Endodermal cell (in vitro differentiated cells): ENCODE measurements around the gene GSTA1. TPM values are rescaled to one million over a fixed set of nuclear protein-coding genes. Genes with fewer than 3 reads are reported as not detected.
"Not testable (repeated sequence)": the region's sequence is repeated elsewhere in the genome, so short reads cannot be mapped to it uniquely, and the experiment has no call there.

ENCODE experiments used
- DNase-seq: peaks from one replicate; pipeline ENCODE4 v3.0.0-alpha.2; 2017
- H3K27ac ChIP-seq: 2 replicates; pipeline ENCODE4 v1.5.1; 2013; ENCODE audit warnings: mild to moderate bottlenecking, low read depth, low read length, moderate library complexity
- H3K27me3 ChIP-seq: 2 replicates; pipeline ENCODE4 v1.6.1; 2013; ENCODE audit warnings: mild to moderate bottlenecking, low read length, moderate library complexity; ENCODE audit not compliant: insufficient read depth, control insufficient read depth, poor library complexity, severe bottlenecking
- H3K36me3 ChIP-seq: 2 replicates; pipeline ENCODE4 v1.7.0; 2013; ENCODE audit warnings: mild to moderate bottlenecking, low read length, moderate library complexity; ENCODE audit not compliant: control insufficient read depth, insufficient read depth
- H3K4me1 ChIP-seq: one replicate; pipeline ENCODE4 v1.7.0; 2013; ENCODE audit warnings: low read length; ENCODE audit not compliant: control insufficient read depth, insufficient read depth
- H3K4me3 ChIP-seq: 2 replicates; pipeline ENCODE4 v1.5.1; 2013; ENCODE audit warnings: mild to moderate bottlenecking, low read length, moderate library complexity
- H3K9ac ChIP-seq: 2 replicates; pipeline ENCODE4 v1.6.1; 2013; ENCODE audit warnings: mild to moderate bottlenecking, low read length, moderate library complexity; ENCODE audit not compliant: poor library complexity, severe bottlenecking; ENCODE audit errors: extremely low read depth
- H3K9me3 ChIP-seq: 2 replicates; pipeline ENCODE4 v1.6.1; 2013; ENCODE audit warnings: mild to moderate bottlenecking, low read length, moderate library complexity; ENCODE audit not compliant: control insufficient read depth
- H3K27ac Mint-ChIP-seq: 2 replicates; pipeline ENCODE4 v1.8.0; 2020; ENCODE audit warnings: mixed read lengths
- H3K27me3 Mint-ChIP-seq: 2 replicates; pipeline ENCODE4 v1.8.0; 2021; ENCODE audit warnings: mild to moderate bottlenecking, mixed read lengths; ENCODE audit not compliant: insufficient read depth
- H3K36me3 Mint-ChIP-seq: 2 replicates; pipeline ENCODE4 v1.8.0; 2020; ENCODE audit warnings: low read depth, mixed read lengths
- H3K4me1 Mint-ChIP-seq: 2 replicates; pipeline ENCODE4 v1.8.0; 2020; ENCODE audit warnings: mixed read lengths
- H3K4me3 Mint-ChIP-seq: 2 replicates; pipeline ENCODE4 v1.8.0; 2020; ENCODE audit warnings: mild to moderate bottlenecking, moderate library complexity, mixed read lengths
- H3K9me3 Mint-ChIP-seq: 2 replicates; pipeline ENCODE4 v1.8.0; 2020; ENCODE audit warnings: mild to moderate bottlenecking, mixed read lengths
- WGBS, 2 experiments: methylation state at CpG; one replicate each; pipeline versions ENCODE4 v1.1.5 to v1.1.7; 2013; ENCODE audit warnings: missing lambda C conversion rate in 2 of 2, mixed read lengths in 1 of 2; ENCODE audit not compliant: insufficient coverage in 1 of 2, insufficient read length in 1 of 2; 5-methylcytosine and 5-hydroxymethylcytosine counted together
- total RNA-seq, 2 donors: library from RNA; stranded (reverse); fragmentation: NEBNext Ultra II Directional in 1 of 2; extraction: Animal tissue kit (Norgen Biotek cat#: 25700) in 1 of 2; gene quantifications; 2 replicates in 1 of 2; 3 replicates in 1 of 2; pipeline ENCODE4 v1.2.1, GENCODE V29; 2021
- TF ChIP-seq, protein P1 (sequence below): fragments of 200-600 bp; sonication (generic); conservative IDR thresholded peaks from 2 replicates; pipeline ENCODE4 v1.5.0; 2021; ENCODE audit warnings: antibody characterized with exemption, mild to moderate bottlenecking

GSTA1 gene
- total RNA-seq, 2 donors from 2014 or later: 2.4 TPM; not detected in 1

DNA sequence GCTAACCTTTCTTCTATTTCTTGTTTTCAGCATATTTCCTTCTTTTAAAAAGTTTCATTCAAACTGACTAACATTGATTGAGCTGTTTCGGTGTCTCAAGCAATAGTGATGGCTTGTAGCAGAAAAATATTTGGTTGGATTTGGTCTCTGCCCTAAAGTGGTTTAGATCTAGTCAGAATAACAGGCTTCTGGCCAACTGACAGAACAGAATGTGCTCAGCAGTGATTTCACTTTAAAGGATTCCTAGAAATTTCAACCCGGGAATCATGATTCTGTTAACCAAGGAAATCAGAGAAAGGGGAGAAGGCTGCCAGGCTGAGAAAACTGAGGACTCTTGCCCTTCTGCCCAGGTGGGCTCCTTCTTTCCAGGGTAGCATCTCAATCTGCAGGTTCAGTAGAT is 16.6 kb upstream of the GSTA1 start:
- peaks cover 2% of the 10 kb centered on the region for H3K27me3 Mint-ChIP-seq
- Histone ChIP-seq H3K4me3 (no peak overlapping the region), H3K9me3 (no peaks in the 10 kb centered on the region), H3K27ac (no peak overlapping the region), H3K4me1 (no peaks in the 10 kb centered on the region), H3K27me3 (no peaks in the 10 kb centered on the region), H3K9ac (no peak overlapping the region), H3K36me3 (no peaks in the 10 kb centered on the region)
- peaks cover 5% of the 10 kb centered on the region for H3K36me3 Mint-ChIP-seq
- peaks cover 14% of the 10 kb centered on the region for H3K9me3 Mint-ChIP-seq
- DNase-seq: no peak
- H3K4me3 Mint-ChIP-seq: no peak overlapping the region
- WGBS, 2 experiments: 92 to 100% methylated on average over 1 to 2 of the region's 2 CpGs
- TF ChIP-seq, protein P1, sequence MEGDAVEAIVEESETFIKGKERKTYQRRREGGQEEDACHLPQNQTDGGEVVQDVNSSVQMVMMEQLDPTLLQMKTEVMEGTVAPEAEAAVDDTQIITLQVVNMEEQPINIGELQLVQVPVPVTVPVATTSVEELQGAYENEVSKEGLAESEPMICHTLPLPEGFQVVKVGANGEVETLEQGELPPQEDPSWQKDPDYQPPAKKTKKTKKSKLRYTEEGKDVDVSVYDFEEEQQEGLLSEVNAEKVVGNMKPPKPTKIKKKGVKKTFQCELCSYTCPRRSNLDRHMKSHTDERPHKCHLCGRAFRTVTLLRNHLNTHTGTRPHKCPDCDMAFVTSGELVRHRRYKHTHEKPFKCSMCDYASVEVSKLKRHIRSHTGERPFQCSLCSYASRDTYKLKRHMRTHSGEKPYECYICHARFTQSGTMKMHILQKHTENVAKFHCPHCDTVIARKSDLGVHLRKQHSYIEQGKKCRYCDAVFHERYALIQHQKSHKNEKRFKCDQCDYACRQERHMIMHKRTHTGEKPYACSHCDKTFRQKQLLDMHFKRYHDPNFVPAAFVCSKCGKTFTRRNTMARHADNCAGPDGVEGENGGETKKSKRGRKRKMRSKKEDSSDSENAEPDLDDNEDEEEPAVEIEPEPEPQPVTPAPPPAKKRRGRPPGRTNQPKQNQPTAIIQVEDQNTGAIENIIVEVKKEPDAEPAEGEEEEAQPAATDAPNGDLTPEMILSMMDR: no peak
- no peak overlapping the region for H3K27ac Mint-ChIP-seq
- peaks cover 3% of the 10 kb centered on the region for H3K4me1 Mint-ChIP-seq

DNA sequence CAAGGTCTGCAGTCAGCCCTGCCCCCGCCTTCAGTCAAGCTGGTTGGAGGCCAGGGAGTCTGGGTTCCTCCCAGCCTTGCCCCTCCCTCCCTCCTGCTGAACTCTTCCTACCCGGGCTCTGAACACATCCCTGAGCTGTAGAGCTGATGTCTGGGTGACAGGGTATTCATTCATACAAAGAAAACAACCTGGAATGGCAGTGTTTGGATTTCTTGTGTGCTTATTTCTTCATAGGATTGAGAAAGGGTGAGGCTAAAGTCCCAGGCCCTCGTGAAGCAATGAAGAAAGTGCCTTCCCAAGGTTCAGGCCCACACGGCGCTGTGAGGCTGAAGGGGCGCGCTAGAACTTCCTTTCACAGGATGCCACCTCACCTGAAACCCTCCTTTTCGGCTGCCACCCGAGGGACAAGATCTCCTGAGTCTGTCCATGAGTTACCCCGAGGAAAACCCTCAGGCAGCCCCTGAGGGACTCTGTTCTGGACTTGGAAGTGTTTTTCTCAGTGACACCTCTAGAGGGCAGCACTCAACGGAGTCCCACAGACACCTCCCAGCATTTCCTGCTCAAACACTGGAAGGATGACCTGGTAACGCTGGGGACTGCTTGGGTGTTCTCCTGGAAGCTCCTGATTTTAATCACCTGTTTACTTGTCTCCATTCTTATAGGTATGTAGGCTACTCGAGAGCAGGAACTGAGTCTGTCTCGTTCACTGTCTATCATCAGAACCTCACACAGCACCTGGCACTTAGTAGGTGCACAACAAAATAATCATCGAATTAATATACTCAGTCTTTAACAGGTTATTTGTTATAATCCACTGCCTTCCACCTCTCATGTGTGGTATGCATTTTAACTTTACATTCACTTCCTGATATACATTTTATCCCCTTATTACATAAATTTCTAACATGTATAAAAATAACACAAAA is 11.8 kb upstream of the GSTA1 start:
- WGBS, 2 experiments: 53 to 57% methylated on average over 10 to 15 of the region's 15 CpGs
- no peaks in the 10 kb centered on the region for H3K9me3 Mint-ChIP-seq
- TF ChIP-seq, protein P1: peak; percentile 82
- H3K27ac Mint-ChIP-seq: no peak overlapping the region
- peak; percentile 89 for DNase-seq
- Histone ChIP-seq H3K36me3 (no peaks in the 10 kb centered on the region), H3K9me3 (no peaks in the 10 kb centered on the region), H3K4me1 (no peaks in the 10 kb centered on the region), H3K27ac (no peak overlapping the region), H3K27me3 (no peaks in the 10 kb centered on the region), H3K9ac (no peak overlapping the region), H3K4me3 (no peak overlapping the region)
- H3K36me3 Mint-ChIP-seq: no peaks in the 10 kb centered on the region
- H3K27me3 Mint-ChIP-seq: no peaks in the 10 kb centered on the region
- H3K4me3 Mint-ChIP-seq: no peak overlapping the region
- H3K4me1 Mint-ChIP-seq: peaks cover 4% of the 10 kb centered on the region

DNA sequence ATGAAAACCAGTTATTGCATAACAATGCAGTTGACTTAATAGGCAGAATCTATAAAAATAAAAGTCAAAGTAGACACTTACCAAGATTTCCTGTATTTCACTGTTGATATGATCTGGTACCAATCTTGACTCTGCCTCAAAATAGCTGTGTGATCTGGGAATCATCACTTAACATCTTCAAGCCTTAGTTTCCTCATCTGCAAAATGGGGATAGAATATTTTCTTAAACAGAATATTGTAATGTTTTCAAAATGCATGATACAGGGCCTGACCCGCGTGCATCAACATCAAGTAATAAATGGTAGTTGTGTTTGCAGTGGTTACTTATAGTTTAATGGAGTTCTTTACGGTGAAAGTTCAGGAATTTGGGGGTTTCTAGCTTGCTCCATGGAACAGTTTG is 10.9 kb upstream of the GSTA1 start:
- not testable (repeated sequence) for H3K36me3 ChIP-seq, H3K4me3 Mint-ChIP-seq, DNase-seq, H3K27me3 ChIP-seq, H3K27ac Mint-ChIP-seq, H3K4me1 Mint-ChIP-seq, H3K36me3 Mint-ChIP-seq, H3K9me3 ChIP-seq, H3K27ac ChIP-seq, H3K27me3 Mint-ChIP-seq, H3K9ac ChIP-seq, H3K4me1 ChIP-seq, H3K9me3 Mint-ChIP-seq, H3K4me3 ChIP-seq
- WGBS, 2 experiments: 77 to 93% methylated on average over 2 to 3 of the region's 3 CpGs

DNA sequence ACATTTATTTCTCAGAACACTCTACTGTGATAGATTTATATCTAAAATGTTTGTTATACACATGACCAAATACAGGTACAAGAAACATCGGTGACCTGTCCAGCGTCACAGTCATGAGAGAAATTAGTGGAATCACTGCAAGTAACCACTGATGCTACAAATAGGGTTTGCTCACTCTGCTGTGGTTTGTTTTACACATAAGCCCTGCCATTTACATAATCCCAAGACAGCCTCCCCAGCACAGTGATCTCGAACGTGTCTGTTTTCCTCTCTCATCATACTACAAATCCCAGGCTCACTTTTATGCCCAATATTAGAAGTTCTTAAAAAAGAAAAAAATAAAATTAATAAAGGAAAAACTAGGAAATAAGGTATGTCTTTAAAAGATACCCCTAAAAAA is 6.2 kb upstream of the GSTA1 start:
- WGBS, 2 experiments: 94% methylated on average over 2 of the region's 4 CpGs; no CpG with 5 or more reads in 1 of the 2 experiments
- H3K4me3 Mint-ChIP-seq, H3K9me3 Mint-ChIP-seq, H3K27me3 Mint-ChIP-seq, H3K4me3 ChIP-seq, H3K4me1 ChIP-seq, H3K36me3 ChIP-seq, DNase-seq, H3K36me3 Mint-ChIP-seq, H3K27ac Mint-ChIP-seq, H3K9me3 ChIP-seq, H3K27me3 ChIP-seq, H3K27ac ChIP-seq, H3K9ac ChIP-seq: not testable (repeated sequence)
- peaks cover 14% of the 10 kb centered on the region for H3K4me1 Mint-ChIP-seq
